B cell (primary cell): Measurements from ENCODE around the gene CDC42SE2. TPM values are rescaled to one million over a fixed set of nuclear protein-coding genes. Genes with fewer than 3 reads are reported as not detected.

Source experiments
- ATAC-seq: fragments of 200-7000 bp; cut with Tn5 transposase; one replicate; pipeline ENCODE4 v1.10.0; 2021; ENCODE audit warnings: low read depth, mild to moderate bottlenecking, moderate number of reproducible peaks, moderate library complexity
- CTCF ChIA-PET: fragments of 350-600 bp; sonication (Branson Sonifier 250); formaldehyde crosslinking; loops from one replicate; lab custom pipeline; 2021; ENCODE audit warnings: antibody characterized with exemption, inconsistent platforms; lab: Charles Lee
- POLR2A ChIA-PET: fragments of 350-600 bp; sonication (Branson Sonifier 250); formaldehyde crosslinking; loops from one replicate; lab custom pipeline; 2021; ENCODE audit warnings: antibody characterized with exemption; lab: Charles Lee
- DNase-seq: peaks from one replicate; pipeline ENCODE4 v3.0.0; 2013
- H2AFZ ChIP-seq: 2 replicates; pipeline ENCODE4 v1.6.1; 2012; ENCODE audit warnings: mild to moderate bottlenecking, low read depth, low read length; ENCODE audit not compliant: insufficient read depth, poor library complexity, severe bottlenecking
- H3K27ac ChIP-seq, 2 donors: 1 replicate in 1 of 2; 2 replicates in 1 of 2; pipeline ENCODE4 v1.5.1; 2012 to 2013; ENCODE audit warnings: low read length in 2 of 2, mild to moderate bottlenecking in 2 of 2, moderate library complexity in 1 of 2
- H3K27me3 ChIP-seq, 4 experiments: fragments of 200-600 bp in 1 of 4; sonication (generic) in 1 of 4; replicated peaks in 1 of 4; 1 replicate in 2 of 4; 2 replicates in 2 of 4; pipeline versions ENCODE4 v1.6.1 to v1.7.0; 2013 to 2016; ENCODE audit warnings: low read length in 3 of 4, mild to moderate bottlenecking in 2 of 4, mixed read lengths in 1 of 4, moderate library complexity in 1 of 4; ENCODE audit not compliant: insufficient read depth in 4 of 4, control insufficient read depth in 3 of 4; ENCODE audit errors: control extremely low read depth in 1 of 4
- H3K36me3 ChIP-seq, 2 experiments: replicated peaks in 1 of 2; 1 replicate in 1 of 2; 2 replicates in 1 of 2; pipeline versions ENCODE4 v1.6.1 to v1.7.1; 2013; ENCODE audit warnings: low read length in 1 of 2; ENCODE audit not compliant: insufficient read depth in 2 of 2, control insufficient read depth in 1 of 2; ENCODE audit errors: control extremely low read depth in 1 of 2, extremely low read depth in 1 of 2
- H3K4me1 ChIP-seq, 2 donors: fragments of 200-600 bp in 1 of 2; sonication (generic) in 1 of 2; 1 replicate in 1 of 2; 2 replicates in 1 of 2; pipeline versions ENCODE4 v1.5.1 to v1.6.1; 2013 to 2017; ENCODE audit warnings: low read length in 2 of 2; ENCODE audit not compliant: control insufficient read depth in 2 of 2, insufficient read depth in 2 of 2
- H3K4me2 ChIP-seq: replicated peaks from 2 replicates; pipeline ENCODE3; 2012; ENCODE audit warnings: mild to moderate bottlenecking, low read depth, low read length; ENCODE audit not compliant: poor library complexity, severe bottlenecking
- H3K4me3 ChIP-seq, 5 experiments: fragments of 200-600 bp in 1 of 5; sonication (generic) in 1 of 5; 1 replicate in 3 of 5; 2 replicates in 2 of 5; pipeline versions ENCODE4 v1.5.1 to v1.7.0; 2011 to 2016; ENCODE audit warnings: low read length in 4 of 5, mild to moderate bottlenecking in 4 of 5, low read depth in 2 of 5, control low read depth in 1 of 5, moderate library complexity in 1 of 5; ENCODE audit not compliant: insufficient read depth in 1 of 5; ENCODE audit errors: control extremely low read depth in 1 of 5, extremely low read depth in 1 of 5
- H3K79me2 ChIP-seq: fragments of 200-600 bp; sonication (generic); one replicate; pipeline ENCODE4 v1.6.0; 2016; ENCODE audit warnings: low read length; ENCODE audit not compliant: control insufficient read depth, insufficient read depth
- H3K9ac ChIP-seq: fragments of 200-600 bp; sonication (generic); 2 replicates; pipeline ENCODE4 v1.6.1; 2017; ENCODE audit warnings: mild to moderate bottlenecking, low read length, moderate library complexity
- H3K9me3 ChIP-seq, 3 donors: one replicate each; pipeline versions ENCODE4 v1.6.1 to v1.7.1; 2013; ENCODE audit warnings: low read length in 2 of 3; ENCODE audit not compliant: control insufficient read depth in 2 of 3, insufficient read depth in 1 of 3; ENCODE audit errors: control extremely low read depth in 1 of 3
- H4K20me1 ChIP-seq: 2 replicates; pipeline ENCODE4 v1.6.0; 2012; ENCODE audit warnings: mild to moderate bottlenecking, low read length; ENCODE audit not compliant: insufficient read depth, control insufficient read depth, poor library complexity, severe bottlenecking
- H3K27ac Mint-ChIP-seq: one replicate; pipeline ENCODE4 v1.8.0; 2021; ENCODE audit warnings: mixed read lengths
- H3K27me3 Mint-ChIP-seq: one replicate; pipeline ENCODE4 v1.8.0; 2021; ENCODE audit warnings: mixed read lengths
- H3K4me1 Mint-ChIP-seq: one replicate; pipeline ENCODE4 v1.8.0; 2021; ENCODE audit warnings: mixed read lengths
- H3K4me3 Mint-ChIP-seq: one replicate; pipeline ENCODE4 v1.8.0; 2021; ENCODE audit warnings: mixed read lengths
- H3K9me3 Mint-ChIP-seq: one replicate; pipeline ENCODE4 v1.8.0; 2022; ENCODE audit warnings: mixed read lengths; ENCODE audit not compliant: insufficient read depth
- EZH2 ChIP-seq: IDR thresholded peaks from 2 replicates; pipeline ENCODE4 v1.6.1; 2012; ENCODE audit warnings: borderline replicate concordance, low read depth, mild to moderate bottlenecking, moderate library complexity, low read length; ENCODE audit not compliant: insufficient read depth, poor library complexity, severe bottlenecking
- WGBS: methylation state at CpG from one replicate; pipeline ENCODE4 v1.1.5; 2013; ENCODE audit warnings: missing lambda C conversion rate; ENCODE audit not compliant: insufficient coverage; 5-methylcytosine and 5-hydroxymethylcytosine counted together
- intact Hi-C: fragments of 100-400 bp; cut with micrococcal nuclease; formaldehyde crosslinking; loops from one replicate; pipeline ENCODE4 v1.10.0; 2022
- polyA plus RNA-seq: library from polyadenylated mRNA; depleted of rRNA; stranded (reverse); fragments of >200 nt; gene quantifications from 2 replicates; pipeline ENCODE4 v1.2.3, GENCODE V29; 2012
- total RNA-seq, 2 donors: library from RNA; stranded (reverse); fragments of 120-200 nt in 1 of 2; gene quantifications; 1 replicate in 1 of 2; 2 replicates in 1 of 2; pipeline versions ENCODE4 v1.2.3 to v1.2.4, GENCODE V29; 2013 to 2022
- TF ChIP-seq, protein P1 (sequence below): fragments of 200-600 bp; IDR thresholded peaks from one replicate; pipeline ENCODE4 v1.8.0; 2022; ENCODE audit warnings: antibody characterized with exemption, mild to moderate bottlenecking

The CDC42SE2 gene
- total and polyA plus RNA-seq, 2 donors (not counting 1 experiment from before 2014, with no cell fraction given) = 42.5 to 161 TPM

DNA sequence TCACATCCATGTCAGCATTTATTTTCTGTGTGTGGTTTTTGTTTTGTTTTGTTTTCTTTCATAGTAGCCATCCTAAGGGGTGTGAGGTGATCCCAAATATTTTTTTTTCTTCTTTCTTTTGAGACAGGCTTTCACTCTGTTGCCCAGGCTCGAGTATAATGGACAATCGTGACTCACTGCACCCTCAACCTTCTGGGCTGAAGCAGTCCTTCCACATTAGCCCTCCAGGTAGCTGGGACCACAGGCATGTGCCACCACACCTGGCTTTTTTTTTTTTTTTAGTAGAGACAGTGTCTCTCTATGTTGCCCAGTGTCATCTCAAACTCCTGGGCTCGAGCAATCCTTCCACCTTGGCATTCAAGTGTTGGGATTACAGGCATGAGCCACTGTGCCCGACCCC, 59.1 kb downstream of the CDC42SE2 start:
- Histone ChIP-seq H4K20me1 (peaks cover 44% of the 10 kb centered on the region), H3K9ac (no peak overlapping the region), H3K4me1 (peaks cover 10 to 23% of the 10 kb centered on the region in 2 donors), H3K4me2 (no peak overlapping the region), H3K4me3 (no peak overlapping the region), H3K27me3 (no peaks in the 10 kb centered on the region), H3K79me2 (peaks cover 99% of the 10 kb centered on the region), H3K27ac (peak overlapping the region in 1 of 2 donors; percentile 47), H2AFZ (no peak overlapping the region), H3K9me3 (peaks cover 0 to 8% (median 0%) of the 10 kb centered on the region in 3 donors), H3K36me3 (peaks cover under 1 to 22% of the 10 kb centered on the region in 2 experiments)
- no peak for TF ChIP-seq EZH2
- TF ChIP-seq, protein P1, sequence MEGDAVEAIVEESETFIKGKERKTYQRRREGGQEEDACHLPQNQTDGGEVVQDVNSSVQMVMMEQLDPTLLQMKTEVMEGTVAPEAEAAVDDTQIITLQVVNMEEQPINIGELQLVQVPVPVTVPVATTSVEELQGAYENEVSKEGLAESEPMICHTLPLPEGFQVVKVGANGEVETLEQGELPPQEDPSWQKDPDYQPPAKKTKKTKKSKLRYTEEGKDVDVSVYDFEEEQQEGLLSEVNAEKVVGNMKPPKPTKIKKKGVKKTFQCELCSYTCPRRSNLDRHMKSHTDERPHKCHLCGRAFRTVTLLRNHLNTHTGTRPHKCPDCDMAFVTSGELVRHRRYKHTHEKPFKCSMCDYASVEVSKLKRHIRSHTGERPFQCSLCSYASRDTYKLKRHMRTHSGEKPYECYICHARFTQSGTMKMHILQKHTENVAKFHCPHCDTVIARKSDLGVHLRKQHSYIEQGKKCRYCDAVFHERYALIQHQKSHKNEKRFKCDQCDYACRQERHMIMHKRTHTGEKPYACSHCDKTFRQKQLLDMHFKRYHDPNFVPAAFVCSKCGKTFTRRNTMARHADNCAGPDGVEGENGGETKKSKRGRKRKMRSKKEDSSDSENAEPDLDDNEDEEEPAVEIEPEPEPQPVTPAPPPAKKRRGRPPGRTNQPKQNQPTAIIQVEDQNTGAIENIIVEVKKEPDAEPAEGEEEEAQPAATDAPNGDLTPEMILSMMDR = no peak
- DNase-seq = no peak
- 80% methylated on average over 2 of the region's 4 CpGs for WGBS
- no peak for ATAC-seq
- POLR2A ChIA-PET = interaction anchor here (0.6 to 0.7 kb wide), 2 partner anchors 10 to 16 kb away, joined by 4 to 6 read pairs; no protein-coding TSS in a partner anchor
- H3K27ac Mint-ChIP-seq = peak overlapping the region; percentile 66
- H3K4me1 Mint-ChIP-seq = peaks cover 47% of the 10 kb centered on the region
- H3K9me3 Mint-ChIP-seq = no peaks in the 10 kb centered on the region
- CTCF ChIA-PET = interaction anchor here (0.9 kb wide), 1 partner anchor 31 kb away, joined by 3 read pairs; no protein-coding TSS in a partner anchor
- H3K27me3 Mint-ChIP-seq = no peaks in the 10 kb centered on the region
- intact Hi-C loops = loop anchor here (5.0 kb wide), 2 partner anchors 36 to 56 kb away; no protein-coding TSS in a partner anchor
- H3K4me3 Mint-ChIP-seq = no peak overlapping the region

DNA sequence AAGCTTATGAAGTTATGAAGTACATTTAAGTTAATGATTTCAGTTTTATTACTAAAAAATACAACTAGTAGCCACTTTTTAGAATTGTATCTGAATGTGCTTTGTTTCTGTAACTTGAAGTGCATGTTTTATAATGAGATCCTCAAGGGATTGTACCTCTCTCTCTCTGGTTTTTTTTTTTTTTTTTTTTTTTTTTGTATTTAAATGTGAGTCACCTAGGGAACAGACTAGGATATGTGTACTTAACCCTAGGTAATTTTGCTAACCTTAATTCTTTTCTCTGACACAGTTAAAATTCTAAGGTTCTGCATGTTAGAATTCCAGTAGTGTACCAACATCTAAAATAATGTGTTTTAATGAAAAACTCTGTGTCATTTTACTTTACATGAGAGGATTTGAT, 59.5 kb downstream of the CDC42SE2 start:
- ChIA-PET POLR2A (interaction anchor here (0.6 to 0.7 kb wide), 2 partner anchors 10 to 15 kb away, joined by 4 to 6 read pairs; no protein-coding TSS in a partner anchor), CTCF (interaction anchor here (0.9 kb wide), 1 partner anchor 31 kb away, joined by 3 read pairs; no protein-coding TSS in a partner anchor)
- Histone ChIP-seq H3K79me2 (peaks cover 99% of the 10 kb centered on the region), H3K4me3 (no peak overlapping the region), H3K9me3 (peaks cover 0 to 7% (median 0%) of the 10 kb centered on the region in 3 donors), H4K20me1 (peaks cover 45% of the 10 kb centered on the region), H3K27ac (peak overlapping the region in 1 of 2 donors; percentile 26), H2AFZ (no peak overlapping the region), H3K27me3 (no peaks in the 10 kb centered on the region), H3K4me1 (peaks cover 10 to 27% of the 10 kb centered on the region in 2 donors), H3K9ac (no peak overlapping the region), H3K4me2 (no peak overlapping the region), H3K36me3 (peaks cover 2 to 18% of the 10 kb centered on the region in 2 experiments)
- TF ChIP-seq, protein P1 = no peak
- TF ChIP-seq EZH2 = no peak
- no peak overlapping the region for H3K27ac Mint-ChIP-seq
- DNase-seq (no peak), ATAC-seq (no peak)
- intact Hi-C loops = loop anchor here (5.0 kb wide), 2 partner anchors 36 to 56 kb away; no protein-coding TSS in a partner anchor
- H3K4me1 Mint-ChIP-seq = peaks cover 51% of the 10 kb centered on the region
- no peaks in the 10 kb centered on the region for H3K9me3 Mint-ChIP-seq
- no peak overlapping the region for H3K4me3 Mint-ChIP-seq
- no peaks in the 10 kb centered on the region for H3K27me3 Mint-ChIP-seq
